Panc1 (cell line): Measurements from ENCODE around the gene AP5Z1. TPM values are rescaled to one million over a fixed set of nuclear protein-coding genes. Genes with fewer than 3 reads are reported as not detected.
A peak's percentile ranks its signal among the peaks of the same experiment; 100 is the strongest.

ENCODE experiments used
- ATAC-seq: fragments of 200-7000 bp; cut with Tn5 transposase; 2 replicates; pipeline ENCODE4 v1.9.1; 2020; ENCODE audit warnings: mild to moderate bottlenecking, moderate library complexity
- BruUV-seq: library from RNA; stranded (reverse); fragments of 400-500 nt; replicated peaks from 2 replicates; lab custom pipeline; 2021; lab: Mats Ljungman, UMichigan
- CTCF ChIA-PET: fragments of 300-600 bp; sonication (Branson Sonifier 250); formaldehyde crosslinking; loops from one replicate; lab custom pipeline; 2022; ENCODE audit warnings: antibody characterized with exemption; lab: Charles Lee
- POLR2A ChIA-PET: fragments of 300-600 bp; sonication (Branson Sonifier 250); formaldehyde crosslinking; loops from one replicate; lab custom pipeline; 2022; ENCODE audit warnings: antibody characterized with exemption; lab: Charles Lee
- DNase-seq: peaks from one replicate; pipeline ENCODE4 v3.0.0-alpha.2; 2010; ENCODE audit warnings: low read depth, low spot score
- H3K27ac ChIP-seq: 2 replicates; pipeline ENCODE4 v1.5.1; 2011; ENCODE audit warnings: mild to moderate bottlenecking, low read length, inconsistent platforms
- H3K27me3 ChIP-seq: fragments of 200-500 bp; sonication (Bioruptor generic); 2 replicates; pipeline ENCODE4 v1.6.0; 2014; ENCODE audit warnings: low read length, inconsistent platforms; ENCODE audit not compliant: control insufficient read depth, insufficient read depth
- H3K36me3 ChIP-seq: fragments of 200-500 bp; sonication (Bioruptor generic); 2 replicates; pipeline ENCODE4 v1.5.1; 2014; ENCODE audit warnings: inconsistent platforms, mild to moderate bottlenecking, low read length, moderate library complexity; ENCODE audit not compliant: control insufficient read depth, insufficient read depth
- H3K4me1 ChIP-seq: 2 replicates; pipeline ENCODE4 v1.5.1; 2011; ENCODE audit warnings: inconsistent platforms, mild to moderate bottlenecking, low read length, moderate library complexity; ENCODE audit not compliant: control insufficient read depth, insufficient read depth
- H3K4me3 ChIP-seq, 2 experiments: 2 replicates each; pipeline ENCODE4 v1.5.1; 2011 to 2012; ENCODE audit warnings: low read depth in 2 of 2, low read length in 2 of 2, mild to moderate bottlenecking in 2 of 2, inconsistent platforms in 1 of 2, moderate library complexity in 1 of 2
- H3K9me3 ChIP-seq: fragments of 200-500 bp; sonication (Bioruptor generic); 2 replicates; pipeline ENCODE4 v1.5.1; 2014; ENCODE audit warnings: low read depth, mild to moderate bottlenecking, inconsistent platforms, low read length, moderate library complexity; ENCODE audit not compliant: control insufficient read depth, insufficient read depth
- CTCF ChIP-seq: fragments of 450-650 bp; IDR thresholded peaks from 2 replicates; pipeline ENCODE4 v1.5.1; 2017; ENCODE audit warnings: mild to moderate bottlenecking
- POLR2AphosphoS5 ChIP-seq: IDR thresholded peaks from 2 replicates; pipeline ENCODE4 v1.6.1; 2012; ENCODE audit warnings: mild to moderate bottlenecking, low read depth, low read length, moderate library complexity
- REST ChIP-seq, 2 experiments: IDR thresholded peaks; 2 replicates each; pipeline ENCODE4 v1.6.1; 2011 to 2012; ENCODE audit warnings: low read depth in 2 of 2, control low read depth in 1 of 2, low read length in 1 of 2, mild to moderate bottlenecking in 1 of 2, moderate library complexity in 1 of 2; ENCODE audit not compliant: insufficient read depth in 1 of 2
- SIN3A ChIP-seq: IDR thresholded peaks from 2 replicates; pipeline ENCODE4 v1.6.1; 2012; ENCODE audit warnings: low read depth, mild to moderate bottlenecking, low read length, moderate library complexity, borderline replicate concordance; ENCODE audit not compliant: insufficient read depth
- in situ Hi-C: cut with HindIII; loops from 2 replicates; pipeline ENCODE4 v1.10.0; 2016; ENCODE audit warnings: low sequenced_read_pairs, low pct_unique_long_range_greater_than_20kb
- intact Hi-C: fragments of 100-400 bp; cut with micrococcal nuclease; formaldehyde crosslinking; loops from one replicate; pipeline ENCODE4 v1.10.0; 2022; ENCODE audit not compliant: unreplicated experiment
- total RNA-seq: library from RNA; stranded (reverse); gene quantifications from one replicate; pipeline ENCODE4 v1.2.1, GENCODE V29; 2021; ENCODE audit not compliant: unreplicated experiment

Gene AP5Z1
- total RNA-seq, 1 experiment from 2014 or later, result 100.0 TPM

- no peak overlapping the region for H3K4me3 ChIP-seq
- ATAC-seq (peak; percentile 95), DNase-seq (peak; percentile 64)
- intact Hi-C loops, result loop anchor here (1.0 to 5.0 kb wide), 2 partner anchors 142 to 256 kb away; no protein-coding TSS in a partner anchor
- ChIA-PET POLR2A (no interaction called here), CTCF (interaction anchor here (0.6 to 1.7 kb wide), 16 partner anchors 9 to 411 kb away, joined by 3 to 10 read pairs (median 3); no protein-coding TSS in a partner anchor)
- no peak overlapping the region for H3K27ac ChIP-seq
- no TSS peak for BruUV-seq
- TF ChIP-seq SIN3A, result no peak
- TF ChIP-seq REST (IDR thresholded peaks at IDR 0.05; ENCODE audit: insufficient read depth in 1 of 2, low read depth in 2 of 2, low read length in 1 of 2), result 0 out of 4 replicates have a peak, but pooled peaks of 1 of the 2 experiments have one; percentile 25
- TF ChIP-seq POLR2AphosphoS5, result no peak
- TF ChIP-seq CTCF, result peak; percentile 100
- in situ Hi-C loops, result no loop called here
- no peaks in the 10 kb centered on the region for H3K36me3 ChIP-seq
- no peaks in the 10 kb centered on the region for H3K9me3 ChIP-seq
- H3K4me1 ChIP-seq, result no peaks in the 10 kb centered on the region
- no peaks in the 10 kb centered on the region for H3K27me3 ChIP-seq
These were observed 54.8 kb downstream of the AP5Z1 start for GRCh38 chr7:4830176-4830575.

- H3K4me1 ChIP-seq, result no peaks in the 10 kb centered on the region
- ChIA-PET CTCF (interaction anchor here (0.6 to 0.9 kb wide), 5 partner anchors 8 to 307 kb away, joined by 3 to 8 read pairs (median 3); no protein-coding TSS in a partner anchor), POLR2A (interaction anchor here (0.6 kb wide), 1 partner anchor 155 kb away, joined by 4 read pairs; no protein-coding TSS in a partner anchor)
- intact Hi-C loops, result loop anchor here (5.0 kb wide), 1 partner anchor 140 kb away; no protein-coding TSS in a partner anchor
- in situ Hi-C loops, result no loop called here
- H3K36me3 ChIP-seq, result no peaks in the 10 kb centered on the region
- BruUV-seq, result no TSS peak
- H3K4me3 ChIP-seq, result no peak overlapping the region
- no peak for ATAC-seq
- no peaks in the 10 kb centered on the region for H3K27me3 ChIP-seq
- no peak for DNase-seq
- H3K9me3 ChIP-seq, result no peaks in the 10 kb centered on the region
- TF ChIP-seq REST (IDR thresholded peaks at IDR 0.05; ENCODE audit: insufficient read depth in 1 of 2, low read depth in 2 of 2, low read length in 1 of 2), result no peak
- no peak overlapping the region for H3K27ac ChIP-seq
These were observed 56.5 kb downstream of the AP5Z1 start for GRCh38 chr7:4831723-4832495.
